Body of pancreas (tissue), 4 donors: Measurements from ENCODE around the gene PEPD. TPM values are rescaled to one million over a fixed set of nuclear protein-coding genes. Genes with fewer than 3 reads are reported as not detected.

Experiments
- ATAC-seq: fragments of 150-250 bp; one replicate; pipeline ENCODE4 v1.9.1; 2016
- DNase-seq, 4 donors: peaks; one replicate each; pipeline ENCODE4 v3.0.0-alpha.2; 2019
- H3K27ac ChIP-seq, 4 donors: fragments of 200-600 bp; sonication (generic); 1 replicate in 3 of 4; 2 replicates in 1 of 4; pipeline versions ENCODE4 v1.5.1 to v1.6.1; 2016 to 2019; ENCODE audit warnings: mild to moderate bottlenecking in 1 of 4, mixed read lengths in 1 of 4, moderate library complexity in 1 of 4
- H3K27me3 ChIP-seq, 2 donors: fragments of 200-600 bp; sonication (generic); one replicate each; pipeline ENCODE4 v1.6.0; 2016; ENCODE audit warnings: mild to moderate bottlenecking in 1 of 2
- H3K36me3 ChIP-seq, 2 donors: fragments of 200-600 bp; sonication (generic); replicated peaks in 1 of 2; 2 replicates each; pipeline ENCODE4 v1.5.1; 2016; ENCODE audit warnings: low read depth in 2 of 2; ENCODE audit not compliant: insufficient read depth in 1 of 2
- H3K4me1 ChIP-seq: fragments of 200-600 bp; sonication (generic); one replicate; pipeline ENCODE4 v1.6.0; 2016
- H3K4me3 ChIP-seq, 2 donors: fragments of 200-600 bp; sonication (generic); 1 replicate in 1 of 2; 2 replicates in 1 of 2; pipeline ENCODE4 v1.5.1; 2016 to 2019
- H3K9me3 ChIP-seq, 3 donors: fragments of 200-600 bp; sonication (generic); 1 replicate in 2 of 3; 2 replicates in 1 of 3; pipeline ENCODE4 v1.5.1; 2016
- CTCF ChIP-seq, 7 experiments: fragments of 450-650 bp in 4 of 7; fragments of 200-600 bp in 3 of 7; sonication (generic) in 3 of 7; IDR thresholded peaks; one replicate each; pipeline ENCODE4 v1.5.1; 2016 to 2019; ENCODE audit warnings: antibody characterized with exemption in 7 of 7
- POLR2A ChIP-seq, 3 donors: fragments of 450-650 bp; IDR thresholded peaks; one replicate each; pipeline ENCODE4 v1.6.1; 2016; ENCODE audit warnings: antibody characterized with exemption in 3 of 3, mild to moderate bottlenecking in 2 of 3
- WGBS, 2 donors: methylation state at CpG; one replicate each; pipeline ENCODE4 v1.1.5; 2017; 5-methylcytosine and 5-hydroxymethylcytosine counted together
- intact Hi-C: fragments of 100-400 bp; cut with DNase I; formaldehyde crosslinking; loops from one replicate; pipeline ENCODE4 v1.15.1; 2023
- total RNA-seq, 2 donors: library from RNA; depleted of rRNA; stranded (reverse); fragments of >200 nt; gene quantifications; one replicate each; pipeline ENCODE4 v1.1.0, GENCODE V29; 2016

PEPD gene
- total RNA-seq, 2 donors from 2014 or later: 33.2 to 54.7 TPM

GRCh38 chr19:33421368-33421767 is 100.2 kb downstream of the PEPD start:
- TF ChIP-seq CTCF (IDR thresholded peaks at IDR 0.05) (no peak), POLR2A (IDR thresholded peaks at IDR 0.05) (no peak)
- H3K27me3 ChIP-seq: no peaks in the 10 kb centered on the region
- H3K36me3 ChIP-seq: no peaks in the 10 kb centered on the region
- intact Hi-C loops: no loop called here
- H3K9me3 ChIP-seq: no peaks in the 10 kb centered on the region
- no peak overlapping the region for H3K27ac ChIP-seq
- DNase-seq: no peak
- no peak overlapping the region for H3K4me3 ChIP-seq
- no peak for ATAC-seq
- 94% methylated on average over 7 of the region's 7 CpGs for WGBS, 2 donors
- no peaks in the 10 kb centered on the region for H3K4me1 ChIP-seq

- no peaks in the 10 kb centered on the region for H3K9me3 ChIP-seq
- H3K4me1 ChIP-seq: no peaks in the 10 kb centered on the region
- ATAC-seq (no peak), DNase-seq (no peak)
- intact Hi-C loops: no loop called here
- WGBS, 2 donors: 86 to 92% methylated on average over 9 of the region's 9 CpGs
- H3K36me3 ChIP-seq: no peaks in the 10 kb centered on the region
- H3K27ac ChIP-seq: no peak overlapping the region
- no peak overlapping the region for H3K4me3 ChIP-seq
- H3K27me3 ChIP-seq: no peaks in the 10 kb centered on the region
- TF ChIP-seq CTCF (IDR thresholded peaks at IDR 0.05): no peak
- no peak for TF ChIP-seq POLR2A (IDR thresholded peaks at IDR 0.05)
These were observed 100.8 kb downstream of the PEPD start for GRCh38 chr19:33420821-33421220.

GRCh38 chr19:33419788-33420130 is 101.8 kb downstream of the PEPD start:
- intact Hi-C loops: loop anchor here (5.0 kb wide), 1 partner anchor 348 kb away; no protein-coding TSS in a partner anchor

GRCh38 chr19:33418871-33419787 is 102.5 kb downstream of the PEPD start:
- intact Hi-C loops: loop anchor here (5.0 kb wide), 1 partner anchor 348 kb away; no protein-coding TSS in a partner anchor
- ATAC-seq (no peak), DNase-seq (no peak)
- Histone ChIP-seq H3K4me3 (no peak overlapping the region), H3K27ac (no peak overlapping the region), H3K4me1 (no peaks in the 10 kb centered on the region), H3K27me3 (no peaks in the 10 kb centered on the region), H3K9me3 (no peaks in the 10 kb centered on the region), H3K36me3 (no peaks in the 10 kb centered on the region)
- 88 to 91% methylated on average over 17 to 20 of the region's 20 CpGs for WGBS, 2 donors
- no peak for TF ChIP-seq POLR2A (IDR thresholded peaks at IDR 0.05)
- no peak for TF ChIP-seq CTCF (IDR thresholded peaks at IDR 0.05)

More at GRCh38 chr19:33419788-33420130, 101.8 kb downstream of the PEPD start:
- Histone ChIP-seq H3K36me3 (no peaks in the 10 kb centered on the region), H3K27me3 (no peaks in the 10 kb centered on the region), H3K4me1 (no peaks in the 10 kb centered on the region), H3K9me3 (no peaks in the 10 kb centered on the region), H3K4me3 (no peak overlapping the region), H3K27ac (no peak overlapping the region)
- DNase-seq (no peak), ATAC-seq (no peak)
- WGBS, 2 donors: 70 to 80% methylated on average over 1 to 6 of the region's 6 CpGs
- TF ChIP-seq CTCF (IDR thresholded peaks at IDR 0.05): no peak
- no peak for TF ChIP-seq POLR2A (IDR thresholded peaks at IDR 0.05)
